Measurements from ENCODE around the gene THSD7A. TPM values are rescaled to one million over a fixed set of nuclear protein-coding genes. Genes with fewer than 3 reads are reported as not detected.

Gene THSD7A
- total RNA-seq, 1 experiment from 2014 or later: not detected

DNA sequence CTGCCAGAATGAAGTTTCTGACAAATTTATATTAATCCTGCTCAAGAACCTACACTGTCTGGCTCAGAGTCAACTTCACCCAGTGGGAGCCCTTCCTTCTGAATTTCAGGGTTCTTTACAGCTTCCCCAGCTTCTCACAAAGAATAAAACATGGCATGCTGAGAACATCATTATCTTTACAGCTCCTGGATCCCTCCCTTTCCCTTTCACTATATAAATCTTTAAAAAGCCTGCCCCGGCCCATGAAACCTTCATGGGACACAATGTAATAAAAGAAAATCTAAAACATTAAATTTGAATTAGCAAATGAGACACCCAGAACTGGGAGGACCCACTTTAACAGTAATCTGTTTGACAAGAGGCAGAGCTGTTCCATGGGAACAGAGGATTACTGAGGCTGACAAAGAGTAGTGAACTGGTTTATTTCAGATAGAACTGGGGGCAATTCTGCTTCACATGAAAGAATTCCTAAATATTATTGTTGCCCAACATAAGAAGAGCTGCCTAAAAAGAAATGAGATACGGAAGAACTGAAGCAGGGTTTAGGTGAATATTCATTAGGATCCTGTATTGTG, 222.8 kb downstream of the THSD7A start:
- Histone ChIP-seq H4K20me1 (ENCODE audit: insufficient read depth, low read depth, low read length) (no peaks in the 10 kb centered on the region), H3K79me2 (ENCODE audit: low read length) (no peaks in the 10 kb centered on the region), H3K27me3 (ENCODE audit: low read length) (no peaks in the 10 kb centered on the region), H3K27ac (ENCODE audit: low read length) (no peak overlapping the region), H3K4me3 (ENCODE audit: low read length) (no peak overlapping the region), H3K36me3 (ENCODE audit: insufficient read depth, low read length) (no peaks in the 10 kb centered on the region), H3K9me2 (replicated peaks; ENCODE audit: insufficient read depth, low read length) (no peaks in the 10 kb centered on the region), H3K4me1 (ENCODE audit: low read length) (peaks cover 3% of the 10 kb centered on the region; the same call in 1 of the 2 replicates), H3K9me3 (ENCODE audit: low read length) (no peaks in the 10 kb centered on the region), H3K4me2 (ENCODE audit: low read depth, low read length, poor library complexity, severe bottlenecking) (no peak overlapping the region), H3K9ac (ENCODE audit: low read length) (no peak overlapping the region), H2AFZ (ENCODE audit: low read length) (no peak overlapping the region; the same call in 1 of the 2 replicates)
- no peak for DNase-seq

DNA sequence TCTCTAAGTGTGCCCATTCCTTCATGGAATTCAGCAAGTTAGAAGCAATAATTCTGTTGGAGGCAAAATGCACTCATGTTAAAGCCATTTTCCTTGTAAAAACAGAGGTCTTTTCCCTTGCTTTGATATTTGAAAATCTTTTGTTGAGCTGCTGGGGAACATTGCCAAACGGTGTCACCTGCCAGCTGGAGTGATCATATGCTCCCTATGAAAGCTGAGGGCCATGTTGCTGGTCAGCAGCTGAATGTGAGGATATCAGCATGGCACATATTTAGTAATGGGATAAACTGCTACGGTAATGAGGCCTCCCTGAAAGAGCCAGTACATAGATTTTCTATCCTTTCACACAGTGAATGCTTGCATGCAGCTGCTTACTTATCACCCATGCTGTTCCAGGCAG, 224.3 kb downstream of the THSD7A start:
- H3K79me2 ChIP-seq (ENCODE audit: low read length): no peaks in the 10 kb centered on the region
- no peaks in the 10 kb centered on the region for H3K9me2 ChIP-seq (replicated peaks; ENCODE audit: insufficient read depth, low read length)
- H3K9me3 ChIP-seq (ENCODE audit: low read length): no peaks in the 10 kb centered on the region
- no peak for DNase-seq
- no peaks in the 10 kb centered on the region for H3K27me3 ChIP-seq (ENCODE audit: low read length)
- no peaks in the 10 kb centered on the region for H3K4me1 ChIP-seq (ENCODE audit: low read length)
- no peak overlapping the region for H3K27ac ChIP-seq (ENCODE audit: low read length)
- no peak overlapping the region for H3K9ac ChIP-seq (ENCODE audit: low read length)
- H3K36me3 ChIP-seq (ENCODE audit: insufficient read depth, low read length): no peaks in the 10 kb centered on the region
- H2AFZ ChIP-seq (ENCODE audit: low read length): no peak overlapping the region
- H4K20me1 ChIP-seq (ENCODE audit: insufficient read depth, low read depth, low read length): no peaks in the 10 kb centered on the region
- no peak overlapping the region for H3K4me3 ChIP-seq (ENCODE audit: low read length)
- no peak overlapping the region for H3K4me2 ChIP-seq (ENCODE audit: low read depth, low read length, poor library complexity, severe bottlenecking)

DNA sequence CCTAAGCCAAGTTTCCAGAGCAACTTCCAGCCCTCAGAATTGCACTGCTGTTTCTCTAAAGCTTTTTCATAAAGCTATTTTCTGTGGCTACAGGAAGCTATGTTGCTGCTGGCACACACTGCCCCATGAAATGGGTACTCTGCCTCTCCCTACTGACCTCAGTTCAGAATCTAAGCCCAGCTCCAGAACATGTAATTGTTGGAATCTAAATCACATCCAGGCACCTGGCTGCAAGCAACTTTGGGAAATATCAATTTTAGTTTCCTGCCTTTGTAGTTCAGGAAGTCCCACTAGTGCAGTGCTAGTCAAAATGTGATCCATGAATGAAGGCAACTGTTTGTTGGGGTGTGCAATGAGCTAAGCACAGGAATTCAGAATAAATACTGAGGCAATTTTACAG, 226.2 kb downstream of the THSD7A start:
- H3K9ac ChIP-seq (ENCODE audit: low read length): no peak overlapping the region
- no peak for DNase-seq
- no peak overlapping the region for H3K4me3 ChIP-seq (ENCODE audit: low read length)
- H2AFZ ChIP-seq (ENCODE audit: low read length): no peak overlapping the region
- no peaks in the 10 kb centered on the region for H3K36me3 ChIP-seq (ENCODE audit: insufficient read depth, low read length)
- no peak overlapping the region for H3K4me2 ChIP-seq (ENCODE audit: low read depth, low read length, poor library complexity, severe bottlenecking)
- no peaks in the 10 kb centered on the region for H3K9me2 ChIP-seq (replicated peaks; ENCODE audit: insufficient read depth, low read length)
- no peaks in the 10 kb centered on the region for H3K79me2 ChIP-seq (ENCODE audit: low read length)
- H4K20me1 ChIP-seq (ENCODE audit: insufficient read depth, low read depth, low read length): no peaks in the 10 kb centered on the region
- H3K9me3 ChIP-seq (ENCODE audit: low read length): no peaks in the 10 kb centered on the region
- no peak overlapping the region for H3K27ac ChIP-seq (ENCODE audit: low read length)
- no peaks in the 10 kb centered on the region for H3K4me1 ChIP-seq (ENCODE audit: low read length)
- no peaks in the 10 kb centered on the region for H3K27me3 ChIP-seq (ENCODE audit: low read length)

DNA sequence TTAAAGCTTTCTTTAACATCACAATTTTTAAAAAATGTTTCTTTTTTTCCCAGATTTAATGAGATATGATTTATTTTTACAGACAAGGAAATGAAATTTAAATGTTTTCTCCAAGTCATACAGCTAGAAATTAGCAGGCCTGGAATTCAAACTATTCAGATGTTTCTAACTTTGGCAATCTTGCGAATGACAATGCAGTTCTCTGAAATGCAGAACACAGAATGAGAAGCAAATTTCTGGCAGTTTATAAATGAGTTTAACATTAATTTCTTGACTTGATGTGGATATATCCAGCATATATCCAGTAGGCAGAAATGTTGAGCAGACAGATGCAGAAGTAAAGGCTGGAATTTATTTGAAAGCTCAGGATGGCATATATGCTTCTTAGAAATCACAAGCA, 227.5 kb downstream of the THSD7A start:
- no peak overlapping the region for H3K4me3 ChIP-seq (ENCODE audit: low read length)
- H3K79me2 ChIP-seq (ENCODE audit: low read length): no peaks in the 10 kb centered on the region
- no peak overlapping the region for H3K9ac ChIP-seq (ENCODE audit: low read length)
- H3K9me3 ChIP-seq (ENCODE audit: low read length): no peaks in the 10 kb centered on the region
- no peak overlapping the region for H3K4me2 ChIP-seq (ENCODE audit: low read depth, low read length, poor library complexity, severe bottlenecking)
- no peaks in the 10 kb centered on the region for H3K27me3 ChIP-seq (ENCODE audit: low read length)
- H3K27ac ChIP-seq (ENCODE audit: low read length): no peak overlapping the region
- no peaks in the 10 kb centered on the region for H3K9me2 ChIP-seq (replicated peaks; ENCODE audit: insufficient read depth, low read length)
- H3K36me3 ChIP-seq (ENCODE audit: insufficient read depth, low read length): no peaks in the 10 kb centered on the region
- H2AFZ ChIP-seq (ENCODE audit: low read length): no peak overlapping the region
- no peaks in the 10 kb centered on the region for H3K4me1 ChIP-seq (ENCODE audit: low read length)
- no peaks in the 10 kb centered on the region for H4K20me1 ChIP-seq (ENCODE audit: insufficient read depth, low read depth, low read length)
- DNase-seq: no peak

DNA sequence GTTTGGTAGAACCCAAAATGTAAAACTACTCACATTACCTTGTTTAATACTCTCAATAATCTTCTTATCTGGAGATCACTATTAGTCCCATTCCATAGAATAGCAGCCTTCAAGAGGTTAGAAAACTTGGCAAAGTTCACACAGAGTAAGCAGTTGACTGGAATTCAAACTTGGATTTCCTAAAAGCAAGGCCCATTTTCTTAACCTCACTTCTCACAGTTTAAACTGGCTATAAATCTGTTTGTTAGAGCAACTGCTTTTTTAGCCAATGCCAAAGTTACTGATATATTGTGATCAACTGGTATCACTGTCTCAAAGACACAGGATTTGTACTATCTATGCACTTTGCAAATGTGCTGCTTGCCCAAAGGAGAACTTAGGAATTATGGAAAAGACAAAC, 230.2 kb downstream of the THSD7A start:
- no peak for DNase-seq
- H3K27ac ChIP-seq (ENCODE audit: low read length): no peak overlapping the region
- H2AFZ ChIP-seq (ENCODE audit: low read length): no peak overlapping the region
- H3K4me1 ChIP-seq (ENCODE audit: low read length): no peaks in the 10 kb centered on the region
- no peak overlapping the region for H3K4me2 ChIP-seq (ENCODE audit: low read depth, low read length, poor library complexity, severe bottlenecking)
- H3K79me2 ChIP-seq (ENCODE audit: low read length): no peaks in the 10 kb centered on the region
- H3K9ac ChIP-seq (ENCODE audit: low read length): no peak overlapping the region
- no peaks in the 10 kb centered on the region for H3K9me3 ChIP-seq (ENCODE audit: low read length)
- H3K27me3 ChIP-seq (ENCODE audit: low read length): no peaks in the 10 kb centered on the region
- no peaks in the 10 kb centered on the region for H4K20me1 ChIP-seq (ENCODE audit: insufficient read depth, low read depth, low read length)
- no peaks in the 10 kb centered on the region for H3K36me3 ChIP-seq (ENCODE audit: insufficient read depth, low read length)
- H3K9me2 ChIP-seq (replicated peaks; ENCODE audit: insufficient read depth, low read length): no peaks in the 10 kb centered on the region
- no peak overlapping the region for H3K4me3 ChIP-seq (ENCODE audit: low read length)

DNA sequence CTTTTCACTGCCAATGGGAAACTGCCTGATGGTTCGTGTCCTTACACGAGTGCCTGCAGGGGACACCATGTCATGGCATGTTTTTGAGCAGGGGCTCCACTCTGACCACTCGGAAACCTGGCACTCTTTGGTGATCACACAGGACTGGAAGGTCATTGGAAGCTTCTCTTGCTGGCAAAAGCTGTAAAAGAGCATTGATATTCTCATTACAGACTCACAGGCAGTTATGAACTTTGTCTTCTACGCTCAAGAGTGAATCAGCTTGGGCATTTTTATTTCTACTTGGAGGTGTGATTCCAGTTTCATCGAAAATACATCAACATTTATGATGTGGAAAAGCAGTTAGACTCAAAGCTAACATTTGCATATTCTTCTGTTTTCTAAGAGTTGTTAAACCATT, 238.7 kb downstream of the THSD7A start:
- DNase-seq: no peak
- no peak overlapping the region for H3K9ac ChIP-seq (ENCODE audit: low read length)
- H3K27me3 ChIP-seq (ENCODE audit: low read length): no peaks in the 10 kb centered on the region
- no peak overlapping the region for H3K27ac ChIP-seq (ENCODE audit: low read length)
- no peaks in the 10 kb centered on the region for H3K79me2 ChIP-seq (ENCODE audit: low read length)
- no peaks in the 10 kb centered on the region for H3K36me3 ChIP-seq (ENCODE audit: insufficient read depth, low read length)
- no peaks in the 10 kb centered on the region for H3K4me1 ChIP-seq (ENCODE audit: low read length)
- no peak overlapping the region for H2AFZ ChIP-seq (ENCODE audit: low read length)
- no peak overlapping the region for H3K4me2 ChIP-seq (ENCODE audit: low read depth, low read length, poor library complexity, severe bottlenecking)
- no peaks in the 10 kb centered on the region for H3K9me2 ChIP-seq (replicated peaks; ENCODE audit: insufficient read depth, low read length)
- no peaks in the 10 kb centered on the region for H4K20me1 ChIP-seq (ENCODE audit: insufficient read depth, low read depth, low read length)
- no peak overlapping the region for H3K4me3 ChIP-seq (ENCODE audit: low read length)
- no peaks in the 10 kb centered on the region for H3K9me3 ChIP-seq (ENCODE audit: low read length)

DNA sequence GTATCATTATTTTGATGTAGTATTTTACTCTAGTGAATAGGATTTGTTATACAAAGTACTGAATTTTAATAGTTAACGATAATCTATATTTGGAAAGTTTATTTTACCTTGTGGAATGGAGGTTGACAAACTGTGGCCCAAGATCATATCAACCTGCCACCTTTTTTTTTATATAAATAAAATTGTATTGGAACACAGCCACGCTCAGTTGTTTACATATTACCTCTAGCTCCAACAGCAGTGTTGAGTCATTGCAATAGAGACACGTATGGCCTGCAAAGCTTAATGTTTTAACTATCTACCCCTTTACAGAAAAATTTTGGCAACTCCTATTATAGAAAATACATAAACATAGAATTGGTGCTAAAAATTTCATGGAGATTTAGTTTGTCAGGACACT, 239.3 kb downstream of the THSD7A start:
- no peaks in the 10 kb centered on the region for H3K79me2 ChIP-seq (ENCODE audit: low read length)
- DNase-seq: no peak
- no peaks in the 10 kb centered on the region for H3K9me2 ChIP-seq (replicated peaks; ENCODE audit: insufficient read depth, low read length)
- H3K9ac ChIP-seq (ENCODE audit: low read length): no peak overlapping the region
- H3K36me3 ChIP-seq (ENCODE audit: insufficient read depth, low read length): no peaks in the 10 kb centered on the region
- no peaks in the 10 kb centered on the region for H3K27me3 ChIP-seq (ENCODE audit: low read length)
- no peaks in the 10 kb centered on the region for H3K4me1 ChIP-seq (ENCODE audit: low read length)
- no peaks in the 10 kb centered on the region for H3K9me3 ChIP-seq (ENCODE audit: low read length)
- no peaks in the 10 kb centered on the region for H4K20me1 ChIP-seq (ENCODE audit: insufficient read depth, low read depth, low read length)
- no peak overlapping the region for H3K27ac ChIP-seq (ENCODE audit: low read length)
- H3K4me3 ChIP-seq (ENCODE audit: low read length): no peak overlapping the region
- H3K4me2 ChIP-seq (ENCODE audit: low read depth, low read length, poor library complexity, severe bottlenecking): no peak overlapping the region
- no peak overlapping the region for H2AFZ ChIP-seq (ENCODE audit: low read length)

DNA sequence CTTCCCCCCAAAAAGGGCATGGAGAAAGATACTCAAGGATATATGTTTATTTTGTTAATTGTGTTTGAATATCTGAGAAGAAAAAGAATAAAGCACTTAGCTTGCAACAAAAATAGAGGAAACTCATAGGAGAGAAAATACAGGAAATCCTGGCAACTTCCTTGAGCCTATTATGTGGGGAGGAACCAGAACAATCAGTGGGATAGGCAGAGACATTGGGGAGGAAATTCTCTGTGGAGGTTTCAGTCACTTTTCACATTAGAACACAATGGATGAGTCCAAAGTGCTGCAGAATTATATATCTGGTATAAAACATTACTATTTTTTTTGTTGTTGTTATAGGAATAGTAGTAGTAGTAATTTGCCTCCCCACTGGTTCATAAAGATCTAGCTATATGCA, 240.1 kb downstream of the THSD7A start:
- H3K9me3 ChIP-seq (ENCODE audit: low read length): no peaks in the 10 kb centered on the region
- no peaks in the 10 kb centered on the region for H3K9me2 ChIP-seq (replicated peaks; ENCODE audit: insufficient read depth, low read length)
- no peaks in the 10 kb centered on the region for H4K20me1 ChIP-seq (ENCODE audit: insufficient read depth, low read depth, low read length)
- no peak overlapping the region for H3K4me3 ChIP-seq (ENCODE audit: low read length)
- no peak overlapping the region for H2AFZ ChIP-seq (ENCODE audit: low read length)
- H3K9ac ChIP-seq (ENCODE audit: low read length): no peak overlapping the region
- H3K36me3 ChIP-seq (ENCODE audit: insufficient read depth, low read length): no peaks in the 10 kb centered on the region
- no peaks in the 10 kb centered on the region for H3K79me2 ChIP-seq (ENCODE audit: low read length)
- H3K4me1 ChIP-seq (ENCODE audit: low read length): no peaks in the 10 kb centered on the region
- no peak overlapping the region for H3K4me2 ChIP-seq (ENCODE audit: low read depth, low read length, poor library complexity, severe bottlenecking)
- DNase-seq: no peak
- no peaks in the 10 kb centered on the region for H3K27me3 ChIP-seq (ENCODE audit: low read length)
- no peak overlapping the region for H3K27ac ChIP-seq (ENCODE audit: low read length)
